A673 (cell line): ENCODE results near the gene PSENEN. TPM values are rescaled to one million over a fixed set of nuclear protein-coding genes. Genes with fewer than 3 reads are reported as not detected.

Source experiments
- Bru-seq: library from RNA; stranded (reverse); fragments of 400-500 nt; gene quantifications from one replicate; lab custom pipeline; 2021; lab: Mats Ljungman, UMichigan
- BruChase-seq, 2 experiments: library from RNA; stranded (reverse); fragments of 400-500 nt; gene quantifications; one replicate each; lab custom pipeline; 2021; lab: Mats Ljungman, UMichigan
- BruUV-seq: library from RNA; stranded (reverse); fragments of 400-500 nt; replicated peaks from 2 replicates; lab custom pipeline; 2021; lab: Mats Ljungman, UMichigan
- CTCF ChIA-PET: fragments of 300-600 bp; sonication (Branson Sonifier 250); formaldehyde crosslinking; loops from one replicate; lab custom pipeline; 2022; ENCODE audit warnings: antibody characterized with exemption; lab: Charles Lee
- POLR2A ChIA-PET: fragments of 300-600 bp; sonication (Branson Sonifier 250); formaldehyde crosslinking; loops from one replicate; lab custom pipeline; 2022; ENCODE audit warnings: antibody characterized with exemption; ENCODE audit not compliant: low non-redundant PET; lab: Charles Lee
- DNase-seq: peaks from one replicate; pipeline ENCODE4 v3.0.0-alpha.2; 2015; ENCODE audit warnings: low spot score
- H3K27ac ChIP-seq: fragments of 200-600 bp; sonication (generic); 2 replicates; pipeline ENCODE4 v1.5.1; 2016; ENCODE audit warnings: mixed run types, low read depth, mild to moderate bottlenecking, mixed read lengths, antibody characterized with exemption, low read length; ENCODE audit not compliant: poor library complexity, severe bottlenecking
- H3K27me3 ChIP-seq: fragments of 200-600 bp; sonication (generic); replicated peaks from 2 replicates; pipeline ENCODE4 v1.6.1; 2017; ENCODE audit warnings: mixed run types, low read depth, mild to moderate bottlenecking, mixed read lengths, antibody characterized with exemption, low read length; ENCODE audit not compliant: insufficient read depth, poor library complexity
- H3K36me3 ChIP-seq: fragments of 200-600 bp; sonication (generic); 2 replicates; pipeline ENCODE4 v1.6.1; 2016; ENCODE audit warnings: mixed run types, mild to moderate bottlenecking, mixed read lengths, antibody characterized with exemption, low read length; ENCODE audit not compliant: insufficient read depth, poor library complexity, severe bottlenecking
- H3K4me1 ChIP-seq: fragments of 200-600 bp; sonication (generic); 2 replicates; pipeline ENCODE4 v1.6.1; 2017; ENCODE audit warnings: mixed run types, mild to moderate bottlenecking, mixed read lengths, antibody characterized with exemption, low read length; ENCODE audit not compliant: insufficient read depth, poor library complexity, severe bottlenecking
- H3K4me3 ChIP-seq: fragments of 200-600 bp; sonication (generic); 2 replicates; pipeline ENCODE4 v1.5.1; 2016; ENCODE audit warnings: low read depth, mixed run types, mild to moderate bottlenecking, mixed read lengths, low read length; ENCODE audit not compliant: poor library complexity, severe bottlenecking
- H3K9me3 ChIP-seq: fragments of 200-600 bp; sonication (generic); 2 replicates; pipeline ENCODE4 v1.6.1; 2016; ENCODE audit warnings: mixed run types, low read depth, mild to moderate bottlenecking, mixed read lengths, antibody characterized with exemption, low read length; ENCODE audit not compliant: poor library complexity, severe bottlenecking
- CTCF ChIP-seq: fragments of 300-800, 200-600 bp; sonication (generic); conservative IDR thresholded peaks from 2 replicates; pipeline ENCODE4 v1.5.1; 2017; ENCODE audit warnings: low read depth, mild to moderate bottlenecking, antibody characterized with exemption, low read length, moderate library complexity, mixed read lengths
- EZH2 ChIP-seq: fragments of 200-600 bp; sonication (generic); IDR thresholded peaks from 2 replicates; pipeline ENCODE4 v1.6.1; 2017; ENCODE audit warnings: borderline replicate concordance, low read depth, mild to moderate bottlenecking, mixed read lengths, antibody characterized with exemption, low read length; ENCODE audit not compliant: poor library complexity, severe bottlenecking
- intact Hi-C: fragments of 100-400 bp; cut with micrococcal nuclease; formaldehyde crosslinking; loops from one replicate; pipeline ENCODE4 v1.10.0; 2022; ENCODE audit not compliant: unreplicated experiment
- long read RNA-seq: library from polyadenylated mRNA; stranded (forward); transcript quantifications from one replicate; pipeline ENCODE4 v2.0.0, GENCODE V29; 2022
- total RNA-seq: library from RNA; stranded (reverse); gene quantifications from 2 replicates; pipeline ENCODE4 v1.2.3, GENCODE V29; 2021

PSENEN gene
- total RNA-seq (58.8 and 67.7 TPM in 2 replicates), Bru-seq, nascent RNA (percentile 69 among the genes with signal in this experiment), BruChase-seq, experiment 1, labeled RNA remaining after a 2-hour chase (percentile 70 among the genes with signal in this experiment), BruChase-seq, experiment 2, labeled RNA remaining after a 6-hour chase (percentile 88 among the genes with signal in this experiment)
- long read RNA-seq, transcript PSENEN-202 (4 exons, 1,661 nt) = major isoform, 61 of 68 reads
- long read RNA-seq, partial matches to known transcripts = 3 of 68 reads
- long read RNA-seq, other reads (novel, unspliced or antisense) = 0 of 68 reads

- peak; percentile 99 for DNase-seq
- no peaks in the 10 kb centered on the region for H3K9me3 ChIP-seq
- no peak for TF ChIP-seq EZH2
- TF ChIP-seq CTCF = no peak
- H3K4me3 ChIP-seq = peak within 1 kb of the TSS; percentile 72
- intact Hi-C loops = loop anchor here (10.0 kb wide), 1 partner anchor 189 kb away; the partner anchor contains the start of gene LRFN3
- CTCF ChIA-PET = interaction anchor here (0.6 kb wide), 1 partner anchor 74 kb away, joined by 3 read pairs; no protein-coding TSS in a partner anchor
- peak within 1 kb of the TSS; percentile 99 for H3K27ac ChIP-seq
- H3K27me3 ChIP-seq = no peaks in the 10 kb centered on the region
- H3K4me1 ChIP-seq = peaks cover 3% of the 10 kb centered on the region
- POLR2A ChIA-PET = interaction anchor here (0.7 kb wide), 1 partner anchor 15 kb away, joined by 3 read pairs; no protein-coding TSS in a partner anchor
- BruUV-seq = TSS peak; percentile 72
- no peaks in the 10 kb centered on the region for H3K36me3 ChIP-seq
These were observed at the start of gene PSENEN, which contains the start of gene U2AF1L4 for GRCh38 chr19:35745328-35746086. Gene PSENEN (plus strand): TSS chr19:35745651. CDS start chr19:35745931, 280 bp downstream. Gene U2AF1L4 (minus strand): TSS chr19:35745418. CDS start chr19:35745391, 27 bp downstream.

GRCh38 chr19:35695895-35696422 is 49.5 kb upstream of the PSENEN start:
- CTCF ChIA-PET = interaction anchor here (1.4 kb wide), 1 partner anchor 45 kb away, joined by 14 read pairs; no protein-coding TSS in a partner anchor
- Histone ChIP-seq H3K27ac (no peak overlapping the region), H3K9me3 (no peaks in the 10 kb centered on the region), H3K4me3 (no peak overlapping the region), H3K27me3 (no peaks in the 10 kb centered on the region), H3K36me3 (no peaks in the 10 kb centered on the region), H3K4me1 (no peaks in the 10 kb centered on the region)
- no TSS peak for BruUV-seq
- POLR2A ChIA-PET = no interaction called here
- DNase-seq = no peak
- TF ChIP-seq CTCF (no peak), EZH2 (no peak)
- intact Hi-C loops = loop anchor here (2.0 kb wide), 1 partner anchor 21 kb away; no protein-coding TSS in a partner anchor

GRCh38 chr19:35696835-35697234 is 48.6 kb upstream of the PSENEN start:
- TF ChIP-seq EZH2 (no peak), CTCF (no peak)

More at GRCh38 chr19:35696835-35697234, 48.6 kb upstream of the PSENEN start:
- no peaks in the 10 kb centered on the region for H3K9me3 ChIP-seq
- no peaks in the 10 kb centered on the region for H3K4me1 ChIP-seq
- no peaks in the 10 kb centered on the region for H3K36me3 ChIP-seq
- intact Hi-C loops = no loop called here
- H3K27ac ChIP-seq = no peak overlapping the region
- H3K27me3 ChIP-seq = no peaks in the 10 kb centered on the region
- DNase-seq = no peak
- POLR2A ChIA-PET = interaction anchor here (0.5 kb wide), 1 partner anchor 25 kb away, joined by 3 read pairs; no protein-coding TSS in a partner anchor
- no peak overlapping the region for H3K4me3 ChIP-seq
- CTCF ChIA-PET = no interaction called here
- no TSS peak for BruUV-seq
